Measurements from ENCODE around the gene PERM1.
"Not testable (repeated sequence)": the region's sequence is repeated elsewhere in the genome, so short reads cannot be mapped to it uniquely, and the experiment has no call there.

PERM1 gene

DNA sequence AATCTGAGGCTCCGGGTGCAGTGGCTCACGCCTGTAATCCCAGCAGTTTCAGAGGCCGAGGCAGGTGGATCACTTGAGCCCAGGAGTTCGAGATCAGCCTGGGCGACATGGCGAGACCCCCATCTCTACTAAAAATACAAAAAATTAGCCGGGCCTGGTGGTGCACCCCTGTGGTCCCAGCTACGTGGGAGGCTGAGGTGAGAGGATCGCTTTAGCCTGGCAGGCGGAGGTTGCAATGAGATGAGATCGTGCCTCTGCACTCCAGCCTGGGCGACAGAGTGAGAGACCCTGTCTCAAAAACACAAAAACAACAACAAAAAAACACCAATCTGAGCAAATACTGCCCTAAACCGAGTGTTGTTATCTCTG, 30.8 kb upstream of the PERM1 start:
- Histone ChIP-seq H3K9ac (ENCODE audit: low read depth, low read length) (peak overlapping the region; percentile 84), H3K4me2 (ENCODE audit: low read length) (peak overlapping the region; percentile 89)
- H3K27me3 ChIP-seq (ENCODE audit: control insufficient read depth, insufficient read depth, low read length) = not testable (repeated sequence)

DNA sequence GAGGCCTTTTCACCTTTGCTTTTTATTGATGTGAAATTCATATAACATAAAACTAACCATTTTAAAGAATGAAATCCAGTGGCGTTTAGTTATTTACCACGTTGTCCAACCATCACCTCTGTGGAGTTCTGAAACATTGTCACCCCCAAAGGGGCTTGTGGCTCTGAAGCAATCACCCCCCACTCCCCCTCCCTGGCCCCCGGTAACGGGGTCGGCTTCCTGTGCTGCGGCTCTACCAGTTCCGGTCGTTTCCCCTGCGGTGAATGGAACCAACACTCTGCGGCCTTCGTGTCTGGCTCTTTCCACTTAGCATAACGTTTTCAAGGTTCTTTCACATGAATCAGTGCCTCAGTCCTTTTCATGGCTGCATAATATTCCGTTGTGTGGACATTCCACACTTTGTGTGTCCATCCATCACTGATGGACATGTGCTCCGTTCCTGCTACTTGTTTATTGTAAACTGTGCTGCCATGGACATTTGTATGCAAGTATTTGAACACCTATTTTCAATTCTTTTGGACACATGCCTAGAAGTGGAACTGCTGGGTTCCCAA, 29.6 kb upstream of the PERM1 start:
- no peak overlapping the region for H3K4me2 ChIP-seq (ENCODE audit: low read length)
- H3K4me3 ChIP-seq (ENCODE audit: low read length) = no peak overlapping the region
- H3K9me3 ChIP-seq (replicated peaks; ENCODE audit: low read length) = no peaks in the 10 kb centered on the region
- no peaks in the 10 kb centered on the region for H3K36me3 ChIP-seq (ENCODE audit: insufficient read depth, low read length)
- H3K4me1 ChIP-seq (ENCODE audit: control insufficient read depth, insufficient read depth, low read length) = peaks cover 10% of the 10 kb centered on the region
- H3K27me3 ChIP-seq (ENCODE audit: control insufficient read depth, insufficient read depth, low read length) = no peaks in the 10 kb centered on the region
- no peak overlapping the region for H3K9ac ChIP-seq (ENCODE audit: low read depth, low read length)

More for the DNA sequence above, 30.8 kb upstream of the PERM1 start:
- not testable (repeated sequence) for H3K9me3 ChIP-seq (replicated peaks; ENCODE audit: low read length); H3K36me3 ChIP-seq (ENCODE audit: insufficient read depth, low read length); H3K4me1 ChIP-seq (ENCODE audit: control insufficient read depth, insufficient read depth, low read length)
- peak overlapping the region; percentile 95 for H3K4me3 ChIP-seq (ENCODE audit: low read length)

DNA sequence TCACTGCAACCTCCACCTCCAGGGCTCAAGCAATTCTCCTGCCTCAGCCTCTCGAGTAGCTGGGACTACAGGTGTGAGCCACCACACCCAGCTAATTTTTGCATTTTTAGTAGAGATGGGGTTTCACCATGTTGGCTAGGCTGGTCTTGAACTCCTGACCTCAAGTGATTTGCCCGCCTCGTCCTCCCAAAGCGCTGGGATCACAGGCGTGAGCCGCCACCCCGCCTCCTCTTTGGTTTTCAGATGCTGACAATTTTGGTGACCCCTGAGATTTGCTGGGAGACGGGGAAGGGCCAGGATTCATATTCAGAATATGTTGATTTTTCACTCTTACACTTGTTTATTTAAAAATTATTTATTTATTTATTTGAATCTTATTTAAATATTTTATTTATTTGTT, 28.2 kb upstream of the PERM1 start:
- not testable (repeated sequence) for H3K4me2 ChIP-seq (ENCODE audit: low read length); H3K9ac ChIP-seq (ENCODE audit: low read depth, low read length); H3K9me3 ChIP-seq (replicated peaks; ENCODE audit: low read length); H3K27me3 ChIP-seq (ENCODE audit: control insufficient read depth, insufficient read depth, low read length); H3K4me3 ChIP-seq (ENCODE audit: low read length); H3K36me3 ChIP-seq (ENCODE audit: insufficient read depth, low read length)
- H3K4me1 ChIP-seq (ENCODE audit: control insufficient read depth, insufficient read depth, low read length) = peaks cover 14% of the 10 kb centered on the region

DNA sequence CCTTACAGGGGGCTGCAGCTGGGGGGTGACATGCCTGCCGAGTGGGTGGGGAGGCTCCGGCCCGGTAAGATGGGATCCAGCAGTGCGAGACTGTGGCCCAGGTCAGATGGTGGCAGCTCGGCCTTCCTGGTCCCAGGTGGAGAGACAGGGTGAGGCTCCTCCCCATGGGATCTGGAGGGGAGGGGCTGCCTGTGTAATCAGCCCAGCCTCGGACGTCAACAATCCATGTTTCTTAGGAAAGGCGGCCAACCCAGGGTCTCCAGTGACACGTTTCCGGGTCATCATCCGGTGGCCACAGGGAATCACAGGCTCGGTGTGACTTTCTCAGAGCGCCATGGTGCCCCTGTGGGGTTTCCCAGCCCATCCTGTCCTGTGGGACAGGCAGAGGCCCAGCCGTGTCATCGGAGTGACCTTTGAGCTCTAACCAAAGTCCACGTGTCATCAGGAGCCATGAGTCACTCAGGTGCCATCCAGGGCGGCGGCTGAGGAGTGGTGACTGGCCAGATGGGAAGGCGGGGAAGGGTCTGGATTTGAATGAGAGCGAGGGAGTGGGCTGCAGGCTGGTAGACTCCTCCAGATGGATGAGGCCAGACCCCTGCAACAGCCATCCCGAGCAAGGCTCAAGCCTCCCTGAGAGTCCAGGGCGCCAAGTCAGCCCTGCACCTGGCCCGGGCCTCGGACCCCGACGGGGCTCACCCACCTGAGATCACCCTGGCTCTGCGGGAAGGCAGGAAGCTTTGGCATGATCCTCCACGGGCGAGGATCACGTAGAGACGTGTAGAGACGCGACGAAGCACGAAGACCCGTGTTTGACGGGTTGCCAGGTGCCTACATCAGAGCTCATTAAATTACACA, 24.6 kb upstream of the PERM1 start:
- Histone ChIP-seq H3K9ac (ENCODE audit: low read depth, low read length) (no peak overlapping the region), H3K4me1 (ENCODE audit: control insufficient read depth, insufficient read depth, low read length) (peaks cover 15% of the 10 kb centered on the region), H3K4me2 (ENCODE audit: low read length) (no peak overlapping the region), H3K4me3 (ENCODE audit: low read length) (no peak overlapping the region), H3K27me3 (ENCODE audit: control insufficient read depth, insufficient read depth, low read length) (peaks cover 19% of the 10 kb centered on the region), H3K36me3 (ENCODE audit: insufficient read depth, low read length) (no peaks in the 10 kb centered on the region), H3K9me3 (replicated peaks; ENCODE audit: low read length) (no peaks in the 10 kb centered on the region)

DNA sequence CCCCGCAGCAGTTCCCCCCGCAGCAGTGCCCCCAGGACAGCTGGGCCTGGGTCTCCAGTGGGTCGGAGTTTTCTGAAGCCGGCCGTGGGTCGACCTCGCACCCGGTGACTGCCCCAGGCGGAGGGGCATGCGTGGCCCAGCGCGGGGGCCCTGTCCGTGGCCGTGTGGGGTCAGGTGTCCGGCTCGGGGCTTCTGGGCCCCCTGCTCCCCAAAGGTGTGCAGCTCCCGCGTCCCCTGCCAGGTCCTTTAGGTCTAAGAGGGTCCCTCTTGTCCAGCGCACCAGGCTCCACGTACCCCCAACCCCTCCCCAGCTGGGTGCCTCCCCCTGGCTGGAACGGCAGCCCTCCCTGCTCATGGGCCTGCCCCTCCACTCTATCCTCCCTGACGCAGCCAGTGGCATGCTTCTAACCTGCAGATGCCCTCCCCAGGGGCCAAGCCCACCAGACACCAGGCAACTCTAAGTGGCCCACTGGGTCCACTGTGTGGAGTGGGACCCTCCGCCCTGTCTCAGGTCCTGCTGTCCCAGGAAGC, 23.9 kb upstream of the PERM1 start:
- no peak overlapping the region for H3K4me2 ChIP-seq (ENCODE audit: low read length)
- no peaks in the 10 kb centered on the region for H3K9me3 ChIP-seq (replicated peaks; ENCODE audit: low read length)
- peaks cover 24% of the 10 kb centered on the region for H3K27me3 ChIP-seq (ENCODE audit: control insufficient read depth, insufficient read depth, low read length)
- no peak overlapping the region for H3K4me3 ChIP-seq (ENCODE audit: low read length)
- H3K9ac ChIP-seq (ENCODE audit: low read depth, low read length) = no peak overlapping the region
- peaks cover 19% of the 10 kb centered on the region for H3K4me1 ChIP-seq (ENCODE audit: control insufficient read depth, insufficient read depth, low read length)
- H3K36me3 ChIP-seq (ENCODE audit: insufficient read depth, low read length) = no peaks in the 10 kb centered on the region

DNA sequence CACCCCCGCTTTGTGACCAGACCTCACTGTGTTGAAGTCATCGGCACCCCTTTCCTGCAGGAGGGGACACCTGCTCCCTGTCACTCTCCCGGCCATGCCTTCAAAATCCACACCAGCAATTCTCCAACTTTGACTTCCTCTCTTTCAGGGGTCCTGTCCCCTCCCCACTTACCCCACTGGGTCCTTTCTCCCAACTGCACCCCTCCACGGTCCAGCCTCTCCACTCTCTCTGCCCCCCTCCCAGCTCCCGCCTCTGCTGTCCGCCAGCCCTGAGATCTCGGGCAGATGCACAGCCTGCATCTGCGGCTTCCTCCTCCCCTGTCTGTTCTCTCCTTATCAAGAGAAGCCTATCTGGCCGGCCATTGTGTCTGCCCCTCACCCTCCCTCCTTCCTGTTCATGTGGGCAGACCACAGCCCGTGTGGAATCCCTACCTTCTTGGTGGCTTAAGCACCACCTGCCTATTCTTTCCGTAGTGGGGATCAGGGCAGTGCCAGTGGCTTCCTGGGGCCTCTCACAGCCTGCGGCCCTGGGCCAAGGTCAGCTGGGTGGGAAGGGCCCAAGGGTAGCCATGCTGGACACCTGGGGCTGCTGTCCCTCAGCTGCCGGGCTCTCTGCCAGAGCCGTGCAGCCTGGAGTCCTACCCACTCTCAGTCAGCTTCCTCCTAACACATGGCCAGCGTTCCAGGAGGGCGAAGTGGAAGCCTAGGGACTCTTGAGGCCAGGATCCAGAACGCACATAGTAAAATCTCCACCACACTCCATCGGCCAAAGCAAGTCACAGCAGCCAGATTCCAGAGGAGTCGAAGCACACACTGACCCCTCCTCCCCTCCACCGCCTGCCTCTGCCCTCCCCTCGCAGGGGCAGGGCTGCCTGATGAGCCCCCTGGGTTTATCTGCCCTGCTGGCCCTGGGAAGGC, 23.1 kb upstream of the PERM1 start:
- H3K9me3 ChIP-seq (replicated peaks; ENCODE audit: low read length) = no peaks in the 10 kb centered on the region
- H3K9ac ChIP-seq (ENCODE audit: low read depth, low read length) = no peak overlapping the region
- H3K36me3 ChIP-seq (ENCODE audit: insufficient read depth, low read length) = no peaks in the 10 kb centered on the region
- H3K4me1 ChIP-seq (ENCODE audit: control insufficient read depth, insufficient read depth, low read length) = peaks cover 27% of the 10 kb centered on the region
- H3K27me3 ChIP-seq (ENCODE audit: control insufficient read depth, insufficient read depth, low read length) = peaks cover 32% of the 10 kb centered on the region
- peak overlapping the region; percentile 14 for H3K4me2 ChIP-seq (ENCODE audit: low read length)
- no peak overlapping the region for H3K4me3 ChIP-seq (ENCODE audit: low read length)

DNA sequence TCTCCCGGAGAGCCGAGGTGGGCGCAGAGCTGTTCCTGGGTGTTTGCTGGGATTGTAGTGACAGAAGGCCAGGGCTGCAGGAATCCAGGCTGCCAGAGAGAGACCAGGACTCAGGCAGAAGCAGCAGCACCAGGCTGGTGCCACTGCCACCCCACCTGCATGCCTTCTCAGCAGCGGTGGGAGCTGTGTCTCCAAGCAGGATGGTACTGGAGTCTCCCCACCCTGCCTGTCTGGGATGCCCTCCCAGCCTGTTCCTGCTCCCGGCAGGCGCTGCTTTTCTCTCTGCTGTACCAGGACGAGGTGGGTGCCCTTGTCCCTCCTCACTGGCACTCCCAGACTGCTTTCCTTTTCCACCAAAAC, 22.5 kb upstream of the PERM1 start:
- Histone ChIP-seq H3K4me1 (ENCODE audit: control insufficient read depth, insufficient read depth, low read length) (peaks cover 33% of the 10 kb centered on the region), H3K9me3 (replicated peaks; ENCODE audit: low read length) (no peaks in the 10 kb centered on the region), H3K27me3 (ENCODE audit: control insufficient read depth, insufficient read depth, low read length) (peaks cover 34% of the 10 kb centered on the region), H3K4me3 (ENCODE audit: low read length) (no peak overlapping the region), H3K4me2 (ENCODE audit: low read length) (peak overlapping the region; percentile 14), H3K36me3 (ENCODE audit: insufficient read depth, low read length) (no peaks in the 10 kb centered on the region), H3K9ac (ENCODE audit: low read depth, low read length) (no peak overlapping the region)

DNA sequence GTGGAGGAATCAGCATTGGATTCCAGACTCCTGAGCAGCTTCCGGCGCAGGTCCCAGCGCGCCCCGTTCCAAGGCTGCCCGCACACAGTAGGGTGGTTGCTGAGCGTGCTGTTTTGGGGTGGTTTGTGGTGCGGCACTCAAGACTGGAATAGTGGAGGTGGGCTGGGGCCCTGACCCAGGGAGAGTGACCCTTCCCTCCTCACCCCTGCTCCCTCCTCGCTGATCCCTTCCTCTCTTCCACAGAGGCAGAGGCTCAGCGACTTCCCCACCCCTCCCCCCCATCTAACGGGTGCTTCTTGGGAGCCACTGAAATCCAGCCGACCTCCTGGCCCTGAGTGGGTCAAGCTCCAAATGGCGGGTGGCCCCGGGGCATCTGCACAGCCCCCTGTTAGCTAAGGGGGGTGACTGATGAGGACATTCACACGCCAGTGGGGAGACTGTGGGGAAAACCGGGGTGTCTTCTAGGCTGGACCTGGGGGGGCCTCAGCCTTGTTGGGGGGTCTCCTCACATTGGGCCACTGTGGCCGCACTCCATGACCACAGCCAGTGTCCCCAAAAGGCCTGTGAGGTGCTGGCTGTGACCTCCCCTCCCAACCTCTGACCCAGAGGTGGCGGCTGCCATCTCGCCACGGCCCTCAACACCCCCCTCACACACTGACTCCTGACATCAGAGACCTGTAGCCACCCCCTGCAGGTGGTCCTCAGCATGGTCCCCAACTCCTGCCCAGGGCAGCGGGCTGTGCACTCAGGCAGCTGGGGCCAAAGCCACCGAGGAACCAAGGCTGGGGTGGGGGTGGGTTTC, 21.9 kb upstream of the PERM1 start:
- Histone ChIP-seq H3K4me3 (ENCODE audit: low read length) (no peak overlapping the region), H3K9ac (ENCODE audit: low read depth, low read length) (no peak overlapping the region), H3K4me1 (ENCODE audit: control insufficient read depth, insufficient read depth, low read length) (peaks cover 39% of the 10 kb centered on the region), H3K9me3 (replicated peaks; ENCODE audit: low read length) (no peaks in the 10 kb centered on the region), H3K4me2 (ENCODE audit: low read length) (no peak overlapping the region), H3K36me3 (ENCODE audit: insufficient read depth, low read length) (no peaks in the 10 kb centered on the region), H3K27me3 (ENCODE audit: control insufficient read depth, insufficient read depth, low read length) (peaks cover 39% of the 10 kb centered on the region)

DNA sequence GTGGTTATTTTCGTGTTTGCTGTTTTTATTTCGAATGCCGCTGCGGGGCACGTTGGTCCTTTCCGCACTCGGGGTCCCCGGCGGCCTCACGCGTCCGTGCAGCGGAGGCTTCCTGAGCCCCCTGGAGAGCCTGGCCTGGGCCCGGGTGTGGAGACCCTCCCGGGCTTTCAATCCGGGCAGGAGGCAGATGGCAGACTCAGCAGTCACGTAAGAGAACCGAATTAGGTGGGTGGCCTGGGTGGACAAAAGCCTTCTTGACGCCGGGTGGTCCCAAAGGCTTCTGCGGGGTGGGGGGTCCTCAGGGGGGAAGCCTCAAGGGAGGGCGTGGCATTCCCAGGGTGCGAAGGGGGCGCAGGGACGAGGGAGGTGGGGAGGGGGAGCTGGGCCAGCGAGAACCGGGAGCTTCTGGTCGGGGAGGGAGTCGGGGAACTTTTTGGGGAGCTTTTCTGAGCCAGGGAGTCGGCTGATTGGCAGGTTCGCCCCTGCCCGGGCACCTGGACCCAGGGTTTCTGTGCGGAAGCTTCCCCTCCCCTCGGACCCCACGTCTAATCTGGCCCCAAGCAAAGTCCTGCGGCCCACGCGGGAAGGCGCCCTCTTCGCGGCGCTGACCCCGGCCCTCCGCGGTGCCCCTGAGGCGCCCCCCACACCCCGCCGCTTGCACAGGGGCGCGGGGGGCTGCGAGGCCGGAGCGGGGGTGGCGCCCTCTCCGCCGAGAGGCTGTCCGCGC, 19.3 kb upstream of the PERM1 start:
- peaks cover 40% of the 10 kb centered on the region for H3K4me1 ChIP-seq (ENCODE audit: control insufficient read depth, insufficient read depth, low read length)
- no peaks in the 10 kb centered on the region for H3K9me3 ChIP-seq (replicated peaks; ENCODE audit: low read length)
- peak overlapping the region; percentile 38 for H3K9ac ChIP-seq (ENCODE audit: low read depth, low read length)
- peak overlapping the region; percentile 83 for H3K4me2 ChIP-seq (ENCODE audit: low read length)
- H3K4me3 ChIP-seq (ENCODE audit: low read length) = peak overlapping the region; percentile 62
- peaks cover 55% of the 10 kb centered on the region for H3K27me3 ChIP-seq (ENCODE audit: control insufficient read depth, insufficient read depth, low read length)
- no peaks in the 10 kb centered on the region for H3K36me3 ChIP-seq (ENCODE audit: insufficient read depth, low read length)

DNA sequence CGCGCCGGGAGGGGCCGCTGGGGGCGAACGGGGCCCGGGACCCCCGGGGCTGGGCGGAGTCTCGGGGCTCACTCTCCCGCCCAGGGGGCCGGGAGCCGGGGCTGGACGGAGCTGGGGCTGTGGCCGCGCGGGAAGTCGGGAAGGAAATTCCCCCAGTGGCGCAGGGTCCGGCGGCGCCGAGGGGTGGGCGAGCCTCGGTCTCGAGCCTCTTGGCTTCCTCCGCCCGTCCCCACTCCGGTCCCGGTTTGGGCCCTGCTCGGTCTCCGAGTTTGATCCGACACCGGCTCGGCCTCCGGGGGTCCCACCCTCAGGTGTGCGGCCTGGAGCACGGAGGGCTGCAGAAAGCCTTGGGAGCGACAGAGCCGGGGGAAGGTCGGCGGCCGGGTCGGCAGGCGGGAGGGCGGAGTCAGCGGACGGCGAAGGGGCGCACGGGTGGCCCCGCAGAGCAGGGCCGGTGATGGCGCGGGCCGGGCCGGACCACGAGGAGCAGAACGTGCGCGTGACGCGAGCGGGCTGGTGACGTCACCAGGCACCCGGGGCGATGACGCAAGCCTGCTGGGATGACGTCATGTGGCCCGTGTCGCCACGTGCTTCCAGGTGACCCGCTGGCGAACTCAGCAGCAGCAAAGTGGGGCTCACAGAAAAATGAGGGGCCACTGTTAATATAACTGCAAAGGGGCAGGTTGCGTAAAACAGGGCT, 18.6 kb upstream of the PERM1 start:
- Histone ChIP-seq H3K4me1 (ENCODE audit: control insufficient read depth, insufficient read depth, low read length) (peaks cover 39% of the 10 kb centered on the region), H3K4me3 (ENCODE audit: low read length) (peak overlapping the region; percentile 62)

More for the DNA sequence above, 18.6 kb upstream of the PERM1 start:
- Histone ChIP-seq H3K4me2 (ENCODE audit: low read length) (peak overlapping the region; percentile 83), H3K27me3 (ENCODE audit: control insufficient read depth, insufficient read depth, low read length) (peaks cover 59% of the 10 kb centered on the region), H3K36me3 (ENCODE audit: insufficient read depth, low read length) (no peaks in the 10 kb centered on the region), H3K9ac (ENCODE audit: low read depth, low read length) (peak overlapping the region; percentile 83), H3K9me3 (replicated peaks; ENCODE audit: low read length) (no peaks in the 10 kb centered on the region)
